ENCODE measurements around the gene PRR29. TPM values are rescaled to one million over a fixed set of nuclear protein-coding genes. Genes with fewer than 3 reads are reported as not detected.

The PRR29 gene
- total RNA-seq, 2 experiments from 2014 or later, result 0.16 to 0.29 TPM

- intact Hi-C loops (cut with micrococcal nuclease; ENCODE audit: unreplicated experiment), result loop anchor here (2.0 kb wide), 2 partner anchors 36 to 178 kb away; no protein-coding TSS in a partner anchor
- Histone ChIP-seq H2AFZ (ENCODE audit: low read length) (peak overlapping the region; percentile 64), H3K4me2 (ENCODE audit: low read length) (peak overlapping the region; percentile 80), H3K27ac (ENCODE audit: low read depth, low read length, poor library complexity, severe bottlenecking) (peak overlapping the region; percentile 89), H4K20me1 (ENCODE audit: insufficient read depth, low read length) (no peaks in the 10 kb centered on the region), H3K79me2 (ENCODE audit: insufficient read depth, low read depth, low read length) (no peaks in the 10 kb centered on the region), H3K4me1 (ENCODE audit: insufficient read depth, low read length, poor library complexity, severe bottlenecking) (peaks cover 44% of the 10 kb centered on the region), H3K4me3 (ENCODE audit: low read depth, low read length, poor library complexity, severe bottlenecking) (peak overlapping the region; percentile 44), H3K36me3 (ENCODE audit: insufficient read depth, low read length) (no peaks in the 10 kb centered on the region), H3K9me2 (ENCODE audit: insufficient read depth, low read length) (no peaks in the 10 kb centered on the region), H3K9me3 (ENCODE audit: low read length) (no peaks in the 10 kb centered on the region)
- BruUV-seq (replicated peaks), result no TSS peak
- POLR2A ChIA-PET, result interaction anchor here (0.6 to 1.7 kb wide), 6 partner anchors 8 to 35 kb away, joined by 3 to 10 read pairs (median 4); partner anchors contain the start of gene CD79B
- peak; percentile 73 for TF ChIP-seq CTCF (conservative IDR thresholded peaks at IDR 0.05; ENCODE audit: low read length)
- no peak for TF ChIP-seq EZH2phosphoT487 (IDR thresholded peaks at IDR 0.05; ENCODE audit: borderline replicate concordance, low read depth, low read length)
- CTCF ChIA-PET (ENCODE audit: unreplicated experiment), result interaction anchor here (0.7 to 2.2 kb wide), 6 partner anchors 8 to 87 kb away, joined by 3 to 17 read pairs (median 5); partner anchors contain the start of gene GH1
- peak; percentile 91 for DNase-seq (ENCODE audit: low spot score)
Observed at GRCh38 chr17:63954402-63955063, 43.6 kb upstream of the PRR29 start.

- TF ChIP-seq EZH2phosphoT487 (IDR thresholded peaks at IDR 0.05; ENCODE audit: borderline replicate concordance, low read depth, low read length) (no peak), CTCF (conservative IDR thresholded peaks at IDR 0.05; ENCODE audit: low read length) (no peak)
- peak overlapping the region; percentile 80 for H3K4me2 ChIP-seq (ENCODE audit: low read length)
- H2AFZ ChIP-seq (ENCODE audit: low read length), result peak overlapping the region; percentile 64; the same call in 1 of the 2 replicates
- no peaks in the 10 kb centered on the region for H4K20me1 ChIP-seq (ENCODE audit: insufficient read depth, low read length)
- POLR2A ChIA-PET, result interaction anchor here (1.2 to 1.7 kb wide), 4 partner anchors 9 to 35 kb away, joined by 4 to 10 read pairs (median 6); partner anchors contain the start of gene CD79B
- peaks cover 42% of the 10 kb centered on the region for H3K4me1 ChIP-seq (ENCODE audit: insufficient read depth, low read length, poor library complexity, severe bottlenecking)
- intact Hi-C loops (cut with micrococcal nuclease; ENCODE audit: unreplicated experiment), result loop anchor here (2.0 kb wide), 2 partner anchors 36 to 178 kb away; no protein-coding TSS in a partner anchor
- peak overlapping the region; percentile 89 for H3K27ac ChIP-seq (ENCODE audit: low read depth, low read length, poor library complexity, severe bottlenecking)
- no peaks in the 10 kb centered on the region for H3K36me3 ChIP-seq (ENCODE audit: insufficient read depth, low read length)
- peak; percentile 45 for DNase-seq (ENCODE audit: low spot score)
- no peaks in the 10 kb centered on the region for H3K9me2 ChIP-seq (ENCODE audit: insufficient read depth, low read length)
- no peaks in the 10 kb centered on the region for H3K79me2 ChIP-seq (ENCODE audit: insufficient read depth, low read depth, low read length)
- peak overlapping the region; percentile 5 for H3K4me3 ChIP-seq (ENCODE audit: low read depth, low read length, poor library complexity, severe bottlenecking)
- no peaks in the 10 kb centered on the region for H3K9me3 ChIP-seq (ENCODE audit: low read length)
- CTCF ChIA-PET (ENCODE audit: unreplicated experiment), result interaction anchor here (0.7 to 2.2 kb wide), 4 partner anchors 9 to 58 kb away, joined by 3 to 17 read pairs (median 6); partner anchors contain the start of gene GH1
- BruUV-seq (replicated peaks), result no TSS peak
Observed at GRCh38 chr17:63955232-63955631, 42.9 kb upstream of the PRR29 start.
